GM10248 (cell line): ENCODE measurements around the gene BBIP1.

Experiments used
- CTCF ChIA-PET: fragments of 300-600 bp; sonication (Branson Sonifier 250); formaldehyde crosslinking; extraction: SDS; loops from one replicate; lab custom pipeline; 2021; ENCODE audit warnings: antibody characterized with exemption; lab: Yijun Ruan, JAX
- POLR2A ChIA-PET: fragments of 350-650 bp; sonication (Branson Sonifier 250); formaldehyde crosslinking; extraction: SDS; loops from one replicate; lab custom pipeline; 2020; ENCODE audit warnings: antibody characterized with exemption; lab: Yijun Ruan, JAX
- DNase-seq: peaks from one replicate; pipeline ENCODE4 v3.0.0; 2012; ENCODE audit errors: extremely low spot score
- CTCF ChIP-seq: IDR thresholded peaks from 2 replicates; pipeline ENCODE4 v1.5.1; 2012; ENCODE audit warnings: mild to moderate bottlenecking, low read depth; ENCODE audit errors: extremely low read depth, missing control alignments, control extremely low read depth

Gene BBIP1

DNA sequence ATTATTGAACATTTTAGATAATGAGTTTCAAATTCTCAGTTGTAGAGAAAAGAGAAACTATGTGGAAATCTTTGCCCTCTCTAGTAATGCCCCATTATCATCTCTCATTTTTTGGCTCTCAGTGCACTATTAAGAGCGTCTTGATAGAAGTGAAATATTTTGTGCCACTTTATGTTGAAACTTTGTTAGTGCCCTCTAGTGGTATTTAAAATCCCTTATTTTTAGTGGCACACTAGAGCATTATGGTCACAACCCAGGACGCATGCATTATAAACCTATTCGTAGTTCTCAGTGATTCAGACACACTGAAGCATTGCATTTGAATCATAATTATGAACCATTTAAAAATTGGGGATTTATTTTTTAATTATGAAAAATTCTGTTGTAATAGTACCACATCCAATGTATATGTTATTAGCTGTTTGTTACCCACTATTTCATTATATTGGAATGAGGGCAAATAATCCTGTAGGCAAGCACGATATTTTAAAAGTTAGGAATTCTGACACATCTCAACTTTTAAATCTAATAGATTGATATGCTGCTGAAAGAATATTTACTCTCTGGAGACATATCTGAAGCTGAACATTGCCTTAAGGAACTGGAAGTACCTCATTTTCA lies 25.3 kb downstream of the BBIP1 start:
- peak; percentile 39 for TF ChIP-seq CTCF
- POLR2A ChIA-PET, result no interaction called here
- DNase-seq, result peak; percentile 28
- CTCF ChIA-PET, result interaction anchor here (0.8 to 2.7 kb wide), 27 partner anchors 9 to 286 kb away, joined by 3 to 20 read pairs (median 4); partner anchors contain the start of gene BBIP1

- no peak for DNase-seq
- POLR2A ChIA-PET, result no interaction called here
- no peak for TF ChIP-seq CTCF
- CTCF ChIA-PET, result interaction anchor here (0.6 to 2.7 kb wide), 17 partner anchors 9 to 293 kb away, joined by 3 to 20 read pairs (median 5); partner anchors contain the start of gene BBIP1
Measured at GRCh38 chr10:110892602-110893288, 26.2 kb downstream of the BBIP1 start.

GRCh38 chr10:110887560-110887959 lies 31.4 kb downstream of the BBIP1 start:
- no peak for DNase-seq
- ChIA-PET POLR2A (interaction anchor here (1.2 kb wide), 1 partner anchor 16 kb away, joined by 3 read pairs; the partner anchor contains the start of gene PDCD4), CTCF (interaction anchor here (1.0 to 2.2 kb wide), 7 partner anchors 9 to 142 kb away, joined by 3 to 12 read pairs (median 4); no protein-coding TSS in a partner anchor)
- no peak for TF ChIP-seq CTCF

GRCh38 chr10:110885932-110886674 lies 32.9 kb downstream of the BBIP1 start:
- POLR2A ChIA-PET, result no interaction called here
- no peak for DNase-seq
- TF ChIP-seq CTCF, result no peak
- CTCF ChIA-PET, result interaction anchor here (0.7 to 2.2 kb wide), 7 partner anchors 9 to 140 kb away, joined by 3 to 12 read pairs (median 3); no protein-coding TSS in a partner anchor

DNA sequence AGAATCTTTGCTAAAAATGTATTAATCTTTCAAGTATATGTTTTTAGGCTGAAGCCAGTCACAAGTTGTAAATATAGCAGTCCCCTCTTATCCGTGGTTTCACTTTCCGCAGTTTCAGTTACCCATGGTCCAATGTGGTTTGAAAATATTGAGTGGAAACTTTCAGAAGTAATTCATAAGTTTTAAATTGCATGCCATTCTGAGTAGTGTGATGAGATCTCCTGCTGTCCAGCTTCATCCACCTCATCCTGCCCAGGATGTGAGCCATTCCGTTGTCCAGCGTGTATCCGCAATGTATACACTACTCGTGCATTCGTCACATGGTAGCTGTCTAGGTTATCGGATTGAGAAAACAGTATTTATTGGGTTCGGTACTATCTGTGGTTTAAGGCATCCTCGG lies 35.1 kb downstream of the BBIP1 start:
- ChIA-PET CTCF (interaction anchor here (1.2 to 3.1 kb wide), 3 partner anchors 9 to 138 kb away, joined by 3 to 20 read pairs (median 3); no protein-coding TSS in a partner anchor), POLR2A (no interaction called here)

More for the DNA sequence above, 35.1 kb downstream of the BBIP1 start:
- no peak for TF ChIP-seq CTCF
- no peak for DNase-seq
